ENCODE measurements around the gene STKLD1.

DNA sequence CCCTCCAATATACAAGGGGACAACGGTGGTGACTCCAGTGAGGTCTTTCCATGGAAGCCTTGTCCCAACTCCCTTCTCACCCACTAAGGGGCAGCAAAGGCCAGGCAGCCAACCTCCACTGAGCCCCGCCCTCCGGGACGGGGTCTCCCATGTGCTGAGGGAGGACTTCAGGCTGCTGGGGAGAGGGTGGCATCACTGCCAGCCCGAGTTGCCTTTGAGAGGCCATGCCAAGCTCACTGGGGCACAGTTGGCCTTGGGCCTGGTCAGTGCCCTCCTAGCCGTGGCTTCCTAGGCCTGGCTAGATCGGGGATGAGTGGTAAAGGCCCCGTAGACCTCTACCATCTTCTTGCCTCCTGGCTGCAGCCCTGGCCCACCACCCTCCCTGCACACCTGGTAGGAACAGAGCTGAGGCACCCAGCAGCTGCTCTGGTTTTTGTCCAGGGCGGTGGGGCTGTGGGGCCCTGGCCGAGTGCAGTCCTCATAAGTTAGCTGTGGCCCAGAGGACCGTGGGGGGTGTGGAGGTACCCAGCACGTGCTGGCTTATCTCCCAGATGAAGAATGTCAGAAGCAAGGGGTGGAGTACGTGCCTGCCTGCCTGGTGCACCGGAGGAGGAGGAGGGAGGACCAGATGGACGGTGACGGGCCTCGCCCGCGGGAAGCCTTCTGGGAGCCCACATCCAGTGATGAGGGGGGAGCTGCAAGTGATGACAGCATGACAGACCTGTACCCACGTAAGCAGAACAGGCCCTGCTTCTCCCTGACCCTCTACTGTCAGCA is 16.6 kb upstream of the STKLD1 start:
- TF ChIP-seq GATA2 (IDR thresholded peaks at IDR 0.05; ENCODE audit: low read depth, low read length) (no peak), GATA3 (IDR thresholded peaks at IDR 0.05; ENCODE audit: low read depth, low read length) (no peak)

Data from SH-SY5Y (cell line).